NCI-H82 treated with DMSO at 0.1 percent for 48 hours (cell line): ENCODE data around the gene CARD10.

Experiments
- DNase-seq: peaks from one replicate; lab custom pipeline; 2025; ENCODE audit not compliant: unreplicated experiment; lab: John Stamatoyannopoulos, UW

Gene CARD10

GRCh38 chr22:37504964-37505363, 14.3 kb downstream of the CARD10 start:
- DNase-seq: no peak

GRCh38 chr22:37503850-37504249, 15.4 kb downstream of the CARD10 start:
- DNase-seq: no peak

GRCh38 chr22:37503183-37503683, 16.0 kb downstream of the CARD10 start:
- DNase-seq: no peak

GRCh38 chr22:37502342-37503182, 16.7 kb downstream of the CARD10 start:
- DNase-seq: no peak

GRCh38 chr22:37501610-37502341, 17.4 kb downstream of the CARD10 start:
- no peak for DNase-seq

GRCh38 chr22:37500745-37501609, 18.2 kb downstream of the CARD10 start:
- no peak for DNase-seq

- DNase-seq: no peak
These were observed 19.2 kb downstream of the CARD10 start for GRCh38 chr22:37499789-37500540.

GRCh38 chr22:37499027-37499707, 20.0 kb downstream of the CARD10 start:
- no peak for DNase-seq

GRCh38 chr22:37498289-37498909, 20.8 kb downstream of the CARD10 start:
- peak; percentile 2 for DNase-seq

GRCh38 chr22:37497062-37497599, 22.1 kb downstream of the CARD10 start:
- DNase-seq: no peak

GRCh38 chr22:37496651-37497050, 22.6 kb downstream of the CARD10 start:
- no peak for DNase-seq

GRCh38 chr22:37493979-37494378, 25.2 kb downstream of the CARD10 start:
- DNase-seq: no peak

- peak; percentile 15 for DNase-seq
These were observed 26.5 kb downstream of the CARD10 start for GRCh38 chr22:37492428-37493344.

GRCh38 chr22:37491559-37492427, 27.4 kb downstream of the CARD10 start:
- DNase-seq: no peak

- DNase-seq: peak; percentile 7
These were observed 28.1 kb downstream of the CARD10 start for GRCh38 chr22:37491106-37491505.

GRCh38 chr22:37489983-37490382, 29.2 kb downstream of the CARD10 start:
- DNase-seq: no peak
